Measurements from ENCODE around the gene NDUFAF2.

NDUFAF2 gene

DNA sequence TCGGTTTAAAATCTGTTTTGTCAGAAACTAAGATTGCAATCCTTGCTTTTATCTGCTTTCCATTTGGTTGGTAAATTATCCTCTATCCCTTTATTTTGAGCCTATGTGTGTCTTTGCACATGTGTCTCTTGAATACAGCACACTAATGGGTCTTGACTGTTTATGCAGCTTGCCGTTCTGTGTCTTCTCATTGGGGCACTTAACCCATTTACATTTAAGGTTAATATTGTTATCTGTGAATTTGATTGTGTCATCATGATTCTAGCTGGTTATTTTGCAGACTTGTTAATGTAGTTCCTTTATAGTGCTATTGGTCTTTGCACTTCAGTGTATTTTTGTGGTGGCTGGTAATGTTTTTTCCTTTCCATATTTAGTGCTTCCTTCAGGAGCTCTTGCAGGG is 253.6 kb downstream of the NDUFAF2 start:
- no peak for DNase-seq (ENCODE audit: low spot score)
- Histone ChIP-seq H3K4me3 (no peak overlapping the region), H3K27ac (no peak overlapping the region)
- TF ChIP-seq, protein P1, sequence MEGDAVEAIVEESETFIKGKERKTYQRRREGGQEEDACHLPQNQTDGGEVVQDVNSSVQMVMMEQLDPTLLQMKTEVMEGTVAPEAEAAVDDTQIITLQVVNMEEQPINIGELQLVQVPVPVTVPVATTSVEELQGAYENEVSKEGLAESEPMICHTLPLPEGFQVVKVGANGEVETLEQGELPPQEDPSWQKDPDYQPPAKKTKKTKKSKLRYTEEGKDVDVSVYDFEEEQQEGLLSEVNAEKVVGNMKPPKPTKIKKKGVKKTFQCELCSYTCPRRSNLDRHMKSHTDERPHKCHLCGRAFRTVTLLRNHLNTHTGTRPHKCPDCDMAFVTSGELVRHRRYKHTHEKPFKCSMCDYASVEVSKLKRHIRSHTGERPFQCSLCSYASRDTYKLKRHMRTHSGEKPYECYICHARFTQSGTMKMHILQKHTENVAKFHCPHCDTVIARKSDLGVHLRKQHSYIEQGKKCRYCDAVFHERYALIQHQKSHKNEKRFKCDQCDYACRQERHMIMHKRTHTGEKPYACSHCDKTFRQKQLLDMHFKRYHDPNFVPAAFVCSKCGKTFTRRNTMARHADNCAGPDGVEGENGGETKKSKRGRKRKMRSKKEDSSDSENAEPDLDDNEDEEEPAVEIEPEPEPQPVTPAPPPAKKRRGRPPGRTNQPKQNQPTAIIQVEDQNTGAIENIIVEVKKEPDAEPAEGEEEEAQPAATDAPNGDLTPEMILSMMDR (IDR thresholded peaks at IDR 0.05), result no peak

DNA sequence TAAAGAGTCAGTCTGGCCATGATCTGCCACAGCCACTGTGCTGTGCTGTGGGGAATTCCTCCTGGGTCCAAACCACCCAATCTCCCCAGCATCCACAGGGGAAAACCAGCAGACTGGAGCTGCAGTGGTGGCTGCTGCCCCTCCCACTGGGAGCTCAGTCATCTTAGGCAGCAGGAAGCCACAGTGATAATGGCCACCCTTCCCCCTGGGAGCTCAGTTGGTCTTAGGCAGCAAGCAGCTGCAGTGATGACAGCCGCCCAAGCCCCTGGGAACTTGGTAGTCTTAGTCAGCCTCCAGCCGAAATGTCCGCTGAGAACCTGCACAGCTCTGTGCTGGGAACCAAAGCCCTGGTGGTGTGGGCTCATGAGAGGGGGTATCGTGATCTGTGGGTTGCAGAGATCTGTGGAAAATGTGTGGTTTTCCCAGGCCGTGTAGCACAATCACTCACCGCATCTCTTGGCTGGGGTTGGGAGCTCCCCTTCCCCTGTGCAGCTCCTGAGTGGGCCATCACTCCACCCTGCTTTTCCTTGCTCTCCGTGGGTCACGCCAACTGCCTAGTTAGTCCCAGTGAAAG is 255.7 kb downstream of the NDUFAF2 start:
- no peak overlapping the region for H3K27ac ChIP-seq
- no peak for DNase-seq (ENCODE audit: low spot score)
- H3K4me3 ChIP-seq, result no peak overlapping the region
- TF ChIP-seq, protein P1 (IDR thresholded peaks at IDR 0.05), result no peak

DNA sequence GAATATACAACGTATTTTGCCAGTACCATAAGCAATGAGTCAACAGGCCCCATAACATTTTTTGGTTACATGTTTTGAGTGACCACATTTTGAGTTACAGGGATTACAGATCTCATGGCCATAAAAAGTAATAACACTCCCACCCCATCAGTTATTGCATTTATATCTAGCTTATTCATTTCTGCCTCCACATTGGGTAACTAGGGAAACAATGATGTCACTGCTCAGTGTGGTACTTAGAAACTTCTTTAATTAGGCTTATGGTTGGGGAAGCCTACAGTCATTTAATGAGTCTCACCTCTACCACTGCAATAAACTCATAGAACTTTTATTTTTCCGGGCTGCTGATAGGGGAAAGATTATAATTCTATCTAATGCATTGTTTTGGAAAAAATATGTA is 257.2 kb downstream of the NDUFAF2 start:
- TF ChIP-seq, protein P1 (IDR thresholded peaks at IDR 0.05), result no peak
- Histone ChIP-seq H3K27ac (no peak overlapping the region), H3K4me3 (no peak overlapping the region)
- no peak for DNase-seq (ENCODE audit: low spot score)

Data from coronary artery (tissue), 2 donors.